DOHH2 (cell line): Measurements from ENCODE around the gene FSTL4.

Experiments
- CTCF ChIP-seq: fragments of 200-600 bp; sonication (generic); IDR thresholded peaks from one replicate; pipeline ENCODE4 v1.5.1; 2014; ENCODE audit warnings: antibody characterized with exemption, mild to moderate bottlenecking, low read depth, low read length; ENCODE audit not compliant: poor library complexity, severe bottlenecking
- EZH2phosphoT487 ChIP-seq: fragments of 200-600 bp; sonication (generic); IDR thresholded peaks from 2 replicates; pipeline ENCODE4 v1.6.1; 2017; ENCODE audit warnings: borderline replicate concordance, mild to moderate bottlenecking, antibody characterized with exemption, low read length, moderate library complexity, mixed read lengths

- TF ChIP-seq CTCF (no peak), EZH2phosphoT487 (no peak)
These were observed 162.1 kb downstream of the FSTL4 start for GRCh38 chr5:133450286-133450685.
